ENCODE results near the gene ATAD3B.

DNA sequence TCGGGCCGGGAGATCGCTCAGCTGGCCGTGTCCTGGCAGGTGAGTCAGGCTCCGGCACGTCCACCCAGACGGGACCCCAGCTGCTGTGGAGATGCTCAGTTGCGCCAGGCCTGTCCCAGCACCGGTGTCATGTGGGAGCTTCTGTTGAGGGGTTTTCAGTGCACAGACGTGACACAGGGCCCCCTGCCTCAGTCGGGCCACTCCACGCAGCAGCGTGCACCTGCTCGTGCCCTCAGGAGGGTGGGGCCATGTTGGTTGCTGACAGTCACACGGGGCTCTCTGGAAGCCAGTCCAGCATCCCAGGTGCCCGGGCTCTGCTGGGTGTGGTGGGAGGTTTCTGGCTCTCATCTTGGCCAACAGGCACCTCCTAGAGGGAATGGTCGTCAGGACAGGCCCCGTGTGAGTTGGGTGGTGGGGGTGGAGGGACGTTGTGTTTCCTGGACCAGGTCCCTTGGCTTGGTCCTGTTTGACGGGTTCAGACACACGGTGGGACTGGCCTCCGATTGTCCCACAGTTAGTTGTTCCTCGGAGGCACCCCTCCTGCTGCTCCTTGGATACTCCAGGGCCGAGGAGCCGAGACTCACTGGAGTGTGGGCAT is 19.2 kb downstream of the ATAD3B start:
- no peak for TF ChIP-seq CTCF (optimal IDR thresholded peaks at IDR 0.05 in 1 of 3, IDR thresholded peaks at IDR 0.05 in 1 of 3, conservative IDR thresholded peaks at IDR 0.05 in 1 of 3; ENCODE audit: extremely low read depth in 1 of 3, insufficient read depth in 2 of 3, low read length in 3 of 3)
- TF ChIP-seq EZH2 (IDR thresholded peaks at IDR 0.05; ENCODE audit: low read length) = no peak
